Measurements from ENCODE around the gene BFAR. TPM values are rescaled to one million over a fixed set of nuclear protein-coding genes. Genes with fewer than 3 reads are reported as not detected.

The BFAR gene
- total RNA-seq, 1 donor from 2014 or later = 76.1 TPM

Other genes starting within 250 kb of the BFAR start
- 31.4 and 32.3 TPM in 2 replicates for gene PARN, start 2.7 kb upstream of the BFAR start, total RNA-seq
- 1.4 and 2.2 TPM in 2 replicates for gene PLA2G10, start 61.4 kb downstream of the BFAR start, total RNA-seq
- 0.95 and 1.3 TPM in 2 replicates for gene NPIPA3, start 70.5 kb downstream of the BFAR start, total RNA-seq
- gene NPIPA2, start 109.6 kb downstream of the BFAR start, total RNA-seq = 17.1 and 18.5 TPM in 2 replicates
- gene NOMO1, start 200.8 kb downstream of the BFAR start, total RNA-seq = 111 and 122 TPM in 2 replicates

All from progenitor cell of endocrine pancreas (in vitro differentiated cells).